GM10847 (cell line): Measurements from ENCODE around the gene PRSS50.

Experiments used
- POLR2A ChIP-seq: IDR thresholded peaks from 2 replicates; pipeline ENCODE4 v1.6.1; 2011; ENCODE audit not compliant: insufficient read length; ENCODE audit errors: extremely low read depth

PRSS50 gene

GRCh38 chr3:46670000-46670890, 47.4 kb downstream of the PRSS50 start:
- no peak for TF ChIP-seq POLR2A

- no peak for TF ChIP-seq POLR2A
Measured at GRCh38 chr3:46669191-46669999, 48.3 kb downstream of the PRSS50 start.

- TF ChIP-seq POLR2A: no peak
Measured at GRCh38 chr3:46668591-46668990, 49.1 kb downstream of the PRSS50 start.

- TF ChIP-seq POLR2A: no peak
Measured at GRCh38 chr3:46668116-46668515, 49.6 kb downstream of the PRSS50 start.

GRCh38 chr3:46667657-46668056, 50.0 kb downstream of the PRSS50 start:
- TF ChIP-seq POLR2A: no peak

GRCh38 chr3:46667061-46667621, 50.5 kb downstream of the PRSS50 start:
- no peak for TF ChIP-seq POLR2A

GRCh38 chr3:46666453-46666845, 51.2 kb downstream of the PRSS50 start:
- no peak for TF ChIP-seq POLR2A

- no peak for TF ChIP-seq POLR2A
Measured at GRCh38 chr3:46665763-46666452, 51.8 kb downstream of the PRSS50 start.

GRCh38 chr3:46664971-46665762, 52.5 kb downstream of the PRSS50 start:
- TF ChIP-seq POLR2A: no peak

GRCh38 chr3:46664188-46664970, 53.3 kb downstream of the PRSS50 start:
- TF ChIP-seq POLR2A: no peak

- TF ChIP-seq POLR2A: no peak
Measured at GRCh38 chr3:46663591-46664135, 54.0 kb downstream of the PRSS50 start.

GRCh38 chr3:46662771-46663551, 54.7 kb downstream of the PRSS50 start:
- no peak for TF ChIP-seq POLR2A
